ENCODE data around the gene SIX3.
A peak's percentile ranks its signal among the peaks of the same experiment; 100 is the strongest.

SIX3 gene

DNA sequence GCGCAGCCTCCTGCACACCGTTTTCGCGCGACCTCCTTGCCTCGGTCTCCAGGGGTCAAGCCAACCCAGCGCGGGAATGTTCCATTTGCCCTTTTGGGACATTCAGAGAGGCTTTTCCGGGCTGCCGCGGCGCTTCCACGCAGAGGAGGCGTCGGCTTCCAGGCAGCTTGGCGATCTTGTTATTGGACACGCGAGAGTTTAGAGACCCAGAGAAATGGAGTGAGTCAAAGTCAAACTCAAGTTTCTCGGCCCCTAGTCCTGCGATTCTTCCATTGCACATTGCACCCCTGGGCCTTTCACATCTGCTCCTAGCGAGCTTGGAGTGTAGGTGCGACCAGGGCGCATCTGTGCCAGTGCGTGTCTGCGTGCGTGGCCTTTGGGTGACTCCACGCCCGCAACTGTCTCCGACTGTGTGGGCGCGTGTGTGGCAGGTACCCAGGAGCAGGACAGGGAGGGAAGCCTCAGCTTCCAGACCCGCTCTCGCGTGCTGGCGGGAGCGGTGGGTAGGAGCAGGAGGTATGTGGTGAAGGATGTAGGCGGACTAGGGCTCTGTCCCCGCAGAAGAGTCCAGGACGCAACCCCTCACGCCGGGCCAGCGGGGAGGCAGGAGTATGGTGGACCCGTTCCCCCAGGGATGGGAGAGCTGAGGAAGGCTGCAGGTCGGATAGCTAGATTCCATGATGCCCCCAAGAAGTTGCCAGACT is 13.5 kb downstream of the SIX3 start:
- DNase-seq (ENCODE audit: low spot score) (no peak), FAIRE-seq (no peak)

DNA sequence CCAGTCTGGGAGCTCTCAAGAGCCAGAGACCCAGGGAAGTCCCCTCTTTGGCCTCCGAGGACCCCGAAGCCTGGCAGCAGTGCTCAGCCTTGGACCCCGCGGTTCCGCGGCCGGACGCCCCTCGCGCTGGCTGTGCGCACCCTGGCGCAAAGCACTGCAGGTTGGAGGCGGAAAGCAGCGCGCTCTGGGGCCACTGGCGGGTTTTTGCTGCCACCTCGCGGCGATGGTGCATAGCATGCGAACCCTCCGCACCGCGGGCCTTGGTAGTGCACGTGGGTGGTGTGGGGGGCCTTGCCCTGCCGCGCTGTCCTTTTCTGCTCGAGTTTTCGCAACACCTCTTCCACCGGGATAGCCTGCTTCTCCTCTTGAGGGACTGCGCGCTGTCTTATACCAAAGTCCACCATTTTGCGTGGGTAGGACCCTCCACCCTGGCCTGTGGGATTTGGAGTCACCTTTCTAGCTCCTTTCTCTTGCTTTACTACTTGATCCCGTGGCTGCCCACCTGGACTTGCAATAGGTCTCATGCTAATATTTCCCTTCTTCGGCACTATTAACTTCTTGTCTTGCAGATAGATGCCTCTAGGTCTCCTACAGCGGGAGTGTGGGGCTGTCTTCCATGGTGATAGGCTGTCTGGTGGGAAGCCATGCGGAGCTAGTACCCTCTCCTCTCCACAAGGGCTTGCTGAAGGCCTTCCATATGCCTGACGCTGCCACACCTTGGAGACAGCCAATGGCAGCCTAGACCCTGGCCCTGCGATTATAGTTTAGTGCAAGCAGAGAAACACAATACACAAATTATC is 14.3 kb downstream of the SIX3 start:
- FAIRE-seq (peak; percentile 42), DNase-seq (ENCODE audit: low spot score) (peak; percentile 87)

DNA sequence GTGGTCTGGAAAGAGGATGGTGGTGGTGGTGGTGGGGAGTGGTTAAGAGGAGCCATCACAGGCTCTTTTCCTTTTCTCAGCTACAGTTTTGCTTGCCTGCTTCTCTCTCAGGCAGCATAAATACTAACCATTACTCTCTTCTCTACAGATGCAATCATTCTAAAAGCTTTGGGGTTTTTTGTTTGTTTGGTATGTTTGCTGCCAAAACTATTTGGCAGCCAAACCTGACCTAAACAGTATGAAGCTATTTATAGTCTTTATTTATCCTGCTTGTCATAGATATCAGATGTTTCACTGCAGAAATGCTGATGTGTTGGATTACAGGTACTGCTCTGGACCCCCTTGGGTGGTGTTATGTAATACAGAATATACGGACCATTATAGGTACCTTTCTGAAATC is 15.3 kb downstream of the SIX3 start:
- FAIRE-seq (no peak), DNase-seq (ENCODE audit: low spot score) (no peak)

DNA sequence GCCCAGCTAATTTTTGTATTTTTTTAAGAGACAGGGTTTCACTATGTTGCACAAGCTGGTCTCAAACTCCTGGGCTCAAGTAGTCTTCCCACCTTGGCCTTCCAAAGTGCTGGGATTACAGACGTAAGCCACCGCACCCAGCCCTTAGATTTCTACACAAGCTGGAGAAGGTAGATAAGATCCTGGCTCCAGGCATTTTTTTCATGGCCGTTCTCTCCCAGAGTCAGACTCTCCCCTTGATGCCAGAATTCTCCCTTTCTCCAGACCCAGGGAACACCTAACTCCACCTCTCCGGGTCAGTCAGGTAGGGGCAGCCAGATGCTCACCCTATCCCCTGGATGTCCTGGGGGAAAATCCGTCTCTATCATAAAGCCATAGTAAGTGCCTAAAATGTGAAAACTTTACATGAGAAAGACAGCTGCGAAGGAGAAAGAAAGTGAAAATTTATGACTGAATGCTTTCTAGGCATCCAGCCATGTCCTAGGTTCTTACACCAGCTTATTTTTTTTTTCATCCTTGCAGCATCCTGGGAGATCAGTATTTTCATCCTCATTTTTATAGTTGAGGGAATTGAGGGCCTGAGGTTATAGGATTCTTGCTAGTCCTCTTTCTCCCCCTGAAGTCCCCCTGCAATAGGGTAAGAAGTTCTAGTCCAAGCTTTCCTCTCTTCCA is 16.3 kb downstream of the SIX3 start:
- DNase-seq (ENCODE audit: low spot score) (no peak), FAIRE-seq (no peak)

DNA sequence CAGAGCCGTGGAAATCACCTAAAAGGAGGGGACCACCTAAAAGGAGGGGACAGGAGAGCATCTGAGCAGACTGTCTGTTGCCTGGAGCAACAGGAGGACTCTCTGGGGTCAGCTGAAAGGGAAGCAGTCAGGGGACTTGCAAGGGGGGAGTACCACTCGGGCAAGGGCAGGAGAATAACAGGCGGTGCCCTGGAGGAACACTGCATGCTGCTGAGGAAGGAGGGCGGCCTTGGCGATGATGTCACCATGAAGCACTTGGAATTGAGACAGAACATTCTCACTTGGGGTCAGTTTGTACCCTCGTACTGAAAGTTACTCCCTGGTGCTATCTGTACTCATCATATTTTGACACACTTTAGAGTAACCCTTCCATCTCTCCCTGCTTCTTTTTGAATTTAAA is 18.4 kb downstream of the SIX3 start:
- no peak for DNase-seq (ENCODE audit: low spot score)
- no peak for FAIRE-seq

DNA sequence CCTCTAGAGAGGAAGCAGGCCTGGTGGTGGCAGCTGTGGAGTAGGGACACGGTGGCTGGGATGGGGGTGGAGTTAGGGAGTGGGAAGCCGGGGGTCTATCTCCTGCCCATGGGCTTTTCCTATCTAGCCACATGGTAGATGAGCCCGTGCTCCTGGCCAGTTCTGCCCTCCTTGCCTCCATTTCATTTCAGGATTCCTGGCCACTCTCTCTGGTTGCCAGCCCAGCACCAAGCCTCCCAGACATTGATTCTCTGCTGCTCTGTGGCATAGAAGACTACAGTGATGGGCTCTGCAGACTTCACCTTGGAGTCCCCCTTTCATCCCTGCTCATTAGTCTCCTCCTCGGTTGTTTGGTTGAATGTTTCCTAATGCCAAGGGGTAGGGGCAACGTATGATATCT is 19.4 kb downstream of the SIX3 start:
- DNase-seq (ENCODE audit: low spot score) (no peak), FAIRE-seq (no peak)

DNA sequence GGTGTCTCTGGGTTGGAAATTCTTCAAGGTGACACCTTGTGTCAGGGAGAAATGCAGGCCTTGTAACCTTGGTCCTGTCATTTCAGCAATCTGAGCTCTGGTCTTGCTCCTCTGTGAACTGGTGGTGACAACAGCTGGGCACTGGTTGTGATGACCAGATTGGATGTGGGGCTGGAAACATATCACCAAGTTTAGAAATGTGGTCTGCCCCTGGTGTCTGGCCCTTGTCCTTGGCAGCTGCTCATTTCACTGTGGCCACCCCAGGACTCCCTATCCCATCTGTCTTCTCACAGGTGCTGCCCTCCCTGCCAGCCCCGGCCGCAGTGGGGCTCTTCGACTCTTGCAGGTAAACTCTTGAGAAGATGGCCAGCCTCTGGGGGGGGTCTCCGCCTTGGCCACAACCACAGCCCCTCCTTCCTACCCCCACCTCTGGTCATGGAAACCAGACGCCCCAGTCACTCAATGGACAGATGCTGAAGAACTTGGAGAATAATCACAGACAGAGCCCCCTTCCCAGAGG is 20.7 kb downstream of the SIX3 start:
- no peak for DNase-seq (ENCODE audit: low spot score)
- no peak for FAIRE-seq

DNA sequence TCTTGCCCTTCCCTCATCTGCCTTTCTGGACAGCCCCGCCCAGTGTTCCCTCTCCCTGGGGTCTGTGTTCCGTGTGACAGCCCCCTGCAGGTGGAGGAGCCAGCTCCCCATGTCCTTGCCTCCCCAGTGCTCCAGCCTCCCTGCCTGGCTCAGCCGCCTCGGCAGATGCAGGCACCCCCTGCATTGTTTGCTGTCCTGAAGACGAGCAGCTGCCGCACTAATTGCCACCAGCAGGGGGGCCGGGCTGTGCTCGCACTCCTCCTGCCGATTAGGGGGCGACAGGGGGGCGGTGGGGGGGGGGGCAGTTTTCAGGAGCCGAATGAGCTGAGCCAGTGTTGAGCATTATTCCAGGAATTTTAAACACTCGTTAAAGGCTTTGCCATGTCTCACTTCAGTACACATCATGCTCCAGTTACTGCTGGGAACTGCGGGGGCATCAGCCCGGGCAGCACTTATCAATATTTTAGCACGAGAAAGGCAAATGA is 23.3 kb downstream of the SIX3 start:
- no peak for FAIRE-seq
- peak; percentile 39 for DNase-seq (ENCODE audit: low spot score)

DNA sequence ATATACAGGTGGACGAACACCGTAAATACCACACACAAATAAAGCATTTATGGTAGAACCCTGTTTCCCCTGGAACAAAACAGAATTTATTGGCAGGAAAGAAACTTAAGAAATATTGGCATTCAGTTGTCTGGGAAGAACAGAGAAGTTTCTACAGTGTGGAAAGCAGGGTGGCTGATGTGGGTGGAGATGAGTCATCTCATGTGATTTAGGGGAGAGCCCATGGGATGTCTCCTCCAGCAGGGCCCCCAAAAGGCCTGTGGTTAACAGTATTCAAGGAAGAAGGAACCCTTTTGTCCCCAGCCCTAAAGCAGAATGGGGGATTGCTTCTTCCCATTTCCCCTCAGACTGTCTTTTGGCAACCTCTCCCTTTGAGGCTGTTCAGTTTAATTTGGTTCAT is 24.2 kb downstream of the SIX3 start:
- FAIRE-seq (no peak), DNase-seq (ENCODE audit: low spot score) (no peak)

DNA sequence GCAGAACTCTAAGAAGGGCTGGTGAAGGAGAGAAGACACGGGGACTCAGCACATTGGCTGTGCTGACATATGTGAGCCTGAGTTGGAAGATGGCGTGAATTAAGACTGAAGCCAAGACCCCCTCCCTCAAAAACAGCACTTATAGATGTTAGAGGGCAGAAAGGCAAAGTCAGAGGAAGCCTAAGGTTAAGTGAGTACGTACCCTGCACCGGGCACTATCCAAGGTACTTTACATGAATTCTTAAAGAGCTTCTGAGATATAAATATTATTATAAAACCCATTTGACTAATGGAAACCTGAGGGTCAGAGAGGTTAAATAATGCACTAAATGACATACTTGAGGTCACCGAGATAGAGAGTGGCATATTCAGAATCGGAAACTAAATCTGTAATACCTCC is 25.6 kb downstream of the SIX3 start:
- peak; percentile 27 for FAIRE-seq
- DNase-seq (ENCODE audit: low spot score), result no peak

DNA sequence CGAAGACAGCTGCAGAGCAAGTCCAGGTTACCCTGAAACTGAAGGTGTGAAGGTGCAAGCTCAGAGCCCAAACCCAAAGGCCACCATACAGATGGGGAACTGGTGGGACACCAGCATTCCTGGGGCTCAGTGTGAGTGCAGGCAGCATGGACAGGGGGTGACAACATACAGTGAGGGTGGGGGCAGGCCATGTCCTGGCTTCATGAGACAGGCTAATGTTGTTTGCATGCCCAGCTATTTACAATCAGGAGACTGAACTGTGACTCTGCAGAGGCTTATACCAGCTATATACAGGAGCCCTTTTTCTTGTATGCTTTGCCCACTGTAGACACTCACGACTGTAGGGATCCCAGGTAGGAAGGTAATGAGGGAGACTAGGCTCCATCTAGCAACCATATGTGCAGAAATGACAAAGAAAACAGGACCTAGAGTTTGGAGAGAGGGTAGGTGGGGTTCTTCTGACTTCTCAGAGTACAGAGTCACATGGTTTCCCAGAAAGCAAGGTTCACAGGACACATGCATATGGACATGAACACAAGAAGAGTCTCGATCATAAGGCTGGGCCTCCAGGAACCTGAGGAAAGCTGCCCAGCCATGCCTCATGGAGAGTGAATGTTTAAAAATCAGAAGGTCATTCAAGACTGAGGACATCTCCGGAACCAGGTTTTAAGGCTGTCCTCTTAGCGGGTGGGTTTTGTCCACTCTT is 26.4 kb downstream of the SIX3 start:
- DNase-seq (ENCODE audit: low spot score), result no peak
- FAIRE-seq, result no peak

DNA sequence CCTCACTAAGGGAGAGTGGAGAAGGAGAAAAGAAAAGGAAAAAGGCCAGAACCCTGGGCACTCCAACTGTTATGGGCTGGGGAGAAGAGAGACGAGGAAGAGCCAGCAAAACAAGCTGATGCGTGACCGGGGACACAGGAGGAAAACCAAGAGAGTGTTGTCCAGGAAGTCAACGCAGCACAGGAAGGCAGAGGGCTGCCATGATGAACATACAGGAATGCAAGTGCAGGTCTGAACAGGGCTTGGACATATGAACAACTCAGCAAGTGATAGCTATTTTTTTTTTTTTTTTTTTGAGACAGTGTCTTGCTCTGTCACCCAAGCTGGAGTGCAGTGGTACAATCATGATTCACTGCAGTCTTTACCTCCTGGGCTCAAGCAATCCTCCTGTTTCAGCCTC is 28.4 kb downstream of the SIX3 start:
- DNase-seq (ENCODE audit: low spot score), result no peak
- no peak for FAIRE-seq

DNA sequence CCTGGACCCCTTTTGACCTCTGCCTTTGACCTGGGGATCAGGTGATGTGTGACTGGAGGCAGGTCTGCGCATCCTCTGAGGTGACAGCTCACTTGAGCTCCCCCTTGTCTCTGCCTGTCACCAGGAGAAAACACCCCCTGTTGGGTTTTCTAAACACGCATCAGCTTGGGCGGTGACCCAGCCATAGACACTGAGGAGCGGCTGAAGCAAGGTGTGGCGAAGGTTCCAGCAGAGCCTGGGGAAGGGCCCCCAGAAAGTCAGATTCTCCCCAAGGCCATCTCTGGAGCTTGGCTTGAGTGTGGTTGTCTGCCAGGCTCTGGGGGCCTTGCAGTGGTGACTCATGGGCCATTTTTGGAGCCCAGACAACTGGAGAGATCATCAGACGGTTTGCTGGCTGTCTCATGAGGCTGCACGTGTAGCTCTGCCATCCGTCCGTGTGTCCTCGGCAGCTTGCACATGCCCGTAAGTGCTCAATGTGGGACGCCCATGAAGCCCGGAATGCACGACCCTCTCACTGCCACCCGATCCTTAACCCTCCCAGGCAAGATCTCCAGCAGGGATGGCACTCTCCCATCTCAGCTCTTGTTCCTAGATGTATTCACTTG is 29.4 kb downstream of the SIX3 start:
- FAIRE-seq (no peak), DNase-seq (ENCODE audit: low spot score) (peak; percentile 55)

DNA sequence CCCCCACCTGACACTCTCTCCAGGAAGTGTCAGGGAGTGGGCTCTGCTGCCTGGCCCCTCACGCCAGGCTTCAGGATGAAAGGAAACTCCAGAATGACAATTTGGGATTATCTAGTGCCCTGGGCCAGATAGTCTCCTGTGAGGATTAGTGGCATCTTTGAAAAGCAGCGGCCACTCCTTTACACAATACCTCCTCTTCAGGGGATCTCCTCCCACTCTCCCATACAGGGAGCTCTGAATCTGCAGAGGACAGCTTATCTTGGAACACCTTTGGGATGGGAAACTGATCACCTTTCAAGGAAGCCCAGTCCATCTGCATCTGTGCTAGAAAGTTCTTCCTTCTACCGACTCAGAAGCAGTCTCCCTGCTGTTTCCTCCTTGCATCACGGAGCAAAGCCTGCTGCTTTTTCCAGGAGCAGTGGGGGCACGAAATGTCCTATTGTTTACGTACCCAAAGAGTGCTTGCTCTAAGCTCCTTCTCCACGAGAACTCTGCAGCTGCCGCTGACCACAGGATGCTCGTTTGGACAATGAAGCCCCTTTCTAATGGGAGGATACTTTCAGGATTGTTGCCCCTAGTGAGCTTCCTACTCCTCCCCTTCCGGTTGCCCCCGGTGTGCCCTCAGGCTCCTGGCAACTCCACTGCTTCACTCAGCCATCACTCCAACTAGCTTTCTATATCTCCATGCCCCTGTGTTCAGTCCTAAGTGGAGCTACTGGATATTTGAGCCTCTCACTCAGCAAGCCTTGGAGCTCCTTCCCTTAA is 31.5 kb downstream of the SIX3 start:
- FAIRE-seq (no peak), DNase-seq (ENCODE audit: low spot score) (no peak)

DNA sequence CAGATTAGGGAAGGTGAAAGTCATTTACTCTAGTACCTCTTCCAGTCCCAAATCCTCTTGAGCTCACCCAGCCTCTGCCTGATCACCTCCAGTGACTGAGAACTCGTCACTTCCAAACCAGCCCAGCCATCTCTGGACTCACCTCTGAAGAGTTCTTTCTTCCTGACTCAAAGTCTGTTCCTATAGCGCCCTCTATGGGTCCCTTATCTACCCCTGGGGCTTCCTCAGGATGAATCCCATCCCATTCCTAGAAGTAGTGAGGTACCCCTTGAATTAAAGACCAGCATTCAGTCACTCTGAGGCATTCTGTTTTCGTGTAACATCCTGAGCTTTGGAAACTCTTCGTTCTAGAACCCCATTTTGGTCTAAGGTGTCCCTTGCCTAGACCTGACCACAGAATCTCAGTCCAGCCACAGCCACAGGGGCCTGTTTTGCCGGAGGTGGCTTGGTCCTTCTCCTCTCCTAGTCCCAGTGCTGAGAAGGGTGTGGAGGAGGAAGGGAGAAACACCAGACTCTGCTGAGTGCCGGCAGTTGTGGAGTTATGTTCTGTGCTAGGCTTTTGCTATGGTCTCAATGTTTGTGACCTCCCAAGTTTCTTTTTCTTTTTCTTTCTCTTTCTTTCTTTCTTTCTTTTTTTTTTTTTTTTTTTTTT is 32.7 kb downstream of the SIX3 start:
- FAIRE-seq, result no peak
- peak; percentile 63 for DNase-seq (ENCODE audit: low spot score)

DNA sequence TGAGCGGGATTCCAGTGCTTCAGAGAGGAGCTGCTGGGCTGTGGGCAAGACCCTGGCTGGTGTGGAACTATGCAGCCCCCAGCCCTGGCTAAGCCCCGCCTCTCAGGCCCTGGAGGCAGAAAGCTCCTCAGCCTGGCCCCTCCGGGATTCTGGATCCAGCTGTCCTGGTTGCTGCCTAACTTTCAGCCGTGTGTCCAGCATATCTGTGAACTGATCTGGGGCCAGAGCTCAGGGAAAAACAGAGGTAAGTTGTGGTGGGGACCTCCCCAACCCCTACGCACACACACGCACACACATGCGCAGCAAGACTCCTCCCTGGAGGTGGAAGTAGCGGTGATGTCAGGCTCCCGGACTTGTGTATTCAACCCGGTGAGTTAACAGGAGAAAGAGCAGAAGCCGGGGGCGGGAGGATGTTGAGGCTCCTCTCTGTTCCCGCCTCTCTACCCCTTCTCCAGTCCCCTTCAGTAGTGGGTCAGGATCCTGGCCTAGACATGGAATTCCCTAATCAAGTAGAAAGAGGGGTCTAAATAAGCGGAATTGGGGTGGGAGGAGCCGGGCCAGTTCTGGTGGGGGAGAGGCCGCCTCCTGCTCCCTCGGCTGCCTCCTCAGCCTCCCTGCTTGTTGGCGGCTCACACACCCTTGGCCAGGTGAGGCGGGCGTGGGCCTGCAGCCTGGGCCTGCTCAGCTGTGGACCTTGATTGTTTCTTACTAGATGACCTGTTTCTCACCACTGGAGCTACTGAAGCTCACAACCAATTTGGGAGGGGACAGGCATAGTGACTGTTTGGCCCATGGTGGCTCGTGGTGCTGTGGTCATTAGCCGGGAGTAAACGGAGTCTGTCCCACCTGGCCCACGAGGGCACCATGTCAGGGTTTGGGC is 34.3 kb downstream of the SIX3 start:
- FAIRE-seq (no peak), DNase-seq (ENCODE audit: low spot score) (no peak)

DNA sequence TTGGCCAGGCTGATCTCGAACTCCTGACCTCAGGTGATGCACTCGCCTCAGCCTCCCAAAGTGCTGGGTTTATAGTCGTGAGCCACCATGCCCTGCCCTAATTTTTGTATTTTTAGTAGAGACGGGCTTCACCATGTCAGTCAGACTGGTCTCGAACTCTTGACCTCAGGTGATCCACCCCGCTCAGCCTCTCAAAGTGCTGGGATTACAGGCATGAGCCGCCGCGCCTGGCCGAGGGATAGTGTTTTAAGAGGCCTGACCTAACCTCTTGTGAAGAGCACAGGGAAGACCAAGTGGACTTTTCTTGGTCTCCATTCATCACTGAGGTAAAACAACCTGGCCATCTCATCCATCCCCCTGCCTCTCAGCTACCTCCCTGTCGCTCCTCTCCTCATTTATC is 38.1 kb downstream of the SIX3 start:
- DNase-seq (ENCODE audit: low spot score) (no peak), FAIRE-seq (no peak)

DNA sequence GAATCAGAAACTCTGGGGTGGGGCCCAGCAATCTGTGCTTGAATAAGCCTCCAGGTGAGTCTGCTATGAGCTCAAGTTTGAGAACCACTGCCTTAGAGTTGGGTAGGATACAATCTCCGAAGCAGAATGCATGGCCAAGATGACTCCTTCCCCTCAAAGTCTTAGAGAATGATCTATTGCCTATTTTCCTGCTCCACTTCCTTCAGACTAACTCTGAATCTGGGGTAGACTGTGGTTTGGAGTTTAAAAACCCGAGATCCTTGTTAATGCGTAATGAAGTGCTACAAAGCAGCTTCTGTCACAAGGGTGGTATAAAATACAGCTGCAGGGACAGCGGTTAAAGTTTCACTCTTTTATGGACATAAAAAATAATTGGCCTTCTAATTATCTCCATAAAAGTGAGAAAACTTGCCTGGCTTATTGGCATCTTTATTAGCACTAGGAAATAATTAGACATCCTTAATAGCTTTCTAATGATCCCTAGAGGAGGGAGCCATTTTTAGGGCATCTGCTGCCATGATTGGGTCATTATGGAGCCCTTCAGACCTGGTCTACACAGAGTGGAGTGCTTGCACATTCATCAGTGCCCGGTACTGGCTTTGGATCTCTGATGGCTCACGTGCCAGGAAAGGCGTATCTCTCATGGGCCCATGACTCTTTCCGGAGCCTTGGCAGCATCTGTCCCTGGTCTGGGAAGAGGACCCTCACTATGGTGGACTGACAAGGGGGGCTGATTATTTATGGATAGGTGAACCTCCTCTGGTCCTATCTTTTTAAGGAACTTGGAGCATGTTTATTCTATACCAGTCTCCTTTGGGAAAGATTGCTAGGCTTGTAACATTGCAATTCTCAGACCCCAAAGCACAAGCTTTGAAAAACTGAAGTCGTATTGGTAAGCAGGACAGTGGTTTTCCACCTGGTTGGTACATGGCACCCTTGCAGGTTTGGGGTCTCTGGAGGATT is 39.5 kb downstream of the SIX3 start:
- no peak for FAIRE-seq
- no peak for DNase-seq (ENCODE audit: low spot score)
